ENCODE results near the gene STYXL2. TPM values are rescaled to one million over a fixed set of nuclear protein-coding genes. Genes with fewer than 3 reads are reported as not detected.

STYXL2 gene
- total RNA-seq, 4 donors from 2014 or later = under 0.01 TPM; not detected in 3

DNA sequence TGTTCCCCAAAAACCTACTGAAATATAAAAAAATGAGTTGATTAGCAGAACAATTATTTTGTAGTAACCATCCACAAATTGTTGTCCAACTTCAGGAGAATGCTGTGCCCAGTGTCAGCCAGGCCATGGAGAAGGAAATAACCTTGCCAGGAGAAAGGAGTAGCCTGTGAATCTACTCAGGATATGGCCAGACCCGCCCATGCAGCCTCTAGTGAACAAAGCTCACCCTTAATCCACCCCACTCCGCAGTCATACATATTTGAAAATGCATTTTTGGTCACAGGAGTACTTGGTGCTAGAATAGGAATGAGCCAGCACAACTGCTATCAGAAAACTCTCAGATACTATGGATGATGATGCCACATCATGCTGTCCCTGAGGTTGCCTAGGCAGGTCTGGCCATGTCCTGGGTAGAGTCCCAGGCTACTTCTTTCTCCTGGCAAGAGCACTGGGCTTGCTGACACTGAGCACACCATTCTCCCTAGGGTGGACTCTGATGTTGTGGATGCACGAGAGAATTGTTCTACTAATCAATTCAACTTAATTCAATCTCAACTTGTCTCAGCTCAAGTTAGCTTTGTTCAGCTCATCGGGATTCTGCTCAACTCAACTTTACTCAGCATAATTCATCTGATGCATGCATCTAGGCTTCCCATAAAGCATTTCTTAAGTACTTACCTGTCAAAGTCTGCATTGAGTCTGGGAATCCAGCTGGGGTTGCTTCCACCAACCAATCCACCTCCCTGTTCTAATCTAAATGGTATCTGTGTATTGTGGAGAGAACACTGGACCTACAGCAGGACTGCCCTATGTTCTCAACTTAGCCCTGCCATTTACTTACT is 18.2 kb downstream of the STYXL2 start:
- DNase-seq = no peak
- no peak overlapping the region for H3K4me3 ChIP-seq
- WGBS, 2 donors = 49 to 69% methylated on average over 4 of the region's 4 CpGs

GRCh38 chr1:167114725-167115124 is 20.9 kb downstream of the STYXL2 start:
- Histone ChIP-seq H3K4me1 (no peaks in the 10 kb centered on the region), H3K9me3 (no peaks in the 10 kb centered on the region), H3K4me3 (no peak overlapping the region), H3K27ac (no peak overlapping the region), H3K36me3 (no peaks in the 10 kb centered on the region), H3K27me3 (peaks cover 0 to 35% (median 0%) of the 10 kb centered on the region in 4 donors)
- TF ChIP-seq, protein P1, sequence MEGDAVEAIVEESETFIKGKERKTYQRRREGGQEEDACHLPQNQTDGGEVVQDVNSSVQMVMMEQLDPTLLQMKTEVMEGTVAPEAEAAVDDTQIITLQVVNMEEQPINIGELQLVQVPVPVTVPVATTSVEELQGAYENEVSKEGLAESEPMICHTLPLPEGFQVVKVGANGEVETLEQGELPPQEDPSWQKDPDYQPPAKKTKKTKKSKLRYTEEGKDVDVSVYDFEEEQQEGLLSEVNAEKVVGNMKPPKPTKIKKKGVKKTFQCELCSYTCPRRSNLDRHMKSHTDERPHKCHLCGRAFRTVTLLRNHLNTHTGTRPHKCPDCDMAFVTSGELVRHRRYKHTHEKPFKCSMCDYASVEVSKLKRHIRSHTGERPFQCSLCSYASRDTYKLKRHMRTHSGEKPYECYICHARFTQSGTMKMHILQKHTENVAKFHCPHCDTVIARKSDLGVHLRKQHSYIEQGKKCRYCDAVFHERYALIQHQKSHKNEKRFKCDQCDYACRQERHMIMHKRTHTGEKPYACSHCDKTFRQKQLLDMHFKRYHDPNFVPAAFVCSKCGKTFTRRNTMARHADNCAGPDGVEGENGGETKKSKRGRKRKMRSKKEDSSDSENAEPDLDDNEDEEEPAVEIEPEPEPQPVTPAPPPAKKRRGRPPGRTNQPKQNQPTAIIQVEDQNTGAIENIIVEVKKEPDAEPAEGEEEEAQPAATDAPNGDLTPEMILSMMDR (IDR thresholded peaks at IDR 0.05) = no peak
- no peak for TF ChIP-seq POLR2A (IDR thresholded peaks at IDR 0.05)
- no peak for DNase-seq
- intact Hi-C loops (cut with DNase I) = no loop called here

More for the DNA sequence above, 18.2 kb downstream of the STYXL2 start:
- Histone ChIP-seq H3K4me1 (peaks cover 0 to 5% (median 0%) of the 10 kb centered on the region in 3 donors), H3K36me3 (no peaks in the 10 kb centered on the region), H3K27me3 (peaks cover 0 to 25% (median 0%) of the 10 kb centered on the region in 4 donors), H3K27ac (no peak overlapping the region), H3K9me3 (no peaks in the 10 kb centered on the region)
- TF ChIP-seq, protein P1 (IDR thresholded peaks at IDR 0.05) = no peak
- intact Hi-C loops (cut with DNase I) = no loop called here

- H3K27ac ChIP-seq = no peak overlapping the region
- intact Hi-C loops (cut with DNase I) = no loop called here
- H3K36me3 ChIP-seq = no peaks in the 10 kb centered on the region
- DNase-seq = no peak
- H3K9me3 ChIP-seq = no peaks in the 10 kb centered on the region
- H3K4me3 ChIP-seq = no peak overlapping the region
- TF ChIP-seq POLR2A (IDR thresholded peaks at IDR 0.05) = no peak
- TF ChIP-seq, protein P1 (IDR thresholded peaks at IDR 0.05) = no peak
- H3K4me1 ChIP-seq = no peaks in the 10 kb centered on the region
- WGBS, 2 donors = 55 to 61% methylated on average over 5 of the region's 5 CpGs
- H3K27me3 ChIP-seq = peaks cover 0 to 44% (median 0%) of the 10 kb centered on the region in 4 donors
These were observed 21.8 kb downstream of the STYXL2 start for GRCh38 chr1:167115655-167116054.

GRCh38 chr1:167116174-167116573 is 22.3 kb downstream of the STYXL2 start:
- TF ChIP-seq POLR2A (IDR thresholded peaks at IDR 0.05) = no peak
- TF ChIP-seq, protein P1 (IDR thresholded peaks at IDR 0.05) = no peak
- no peaks in the 10 kb centered on the region for H3K9me3 ChIP-seq
- no peaks in the 10 kb centered on the region for H3K36me3 ChIP-seq
- peaks cover 2 to 4% (median 3%) of the 10 kb centered on the region in 3 donors for H3K4me1 ChIP-seq
- intact Hi-C loops (cut with DNase I) = no loop called here
- 40 to 53% methylated on average over 1 of the region's 1 CpG for WGBS, 2 donors
- no peak overlapping the region for H3K4me3 ChIP-seq
- DNase-seq = no peak
- no peak overlapping the region for H3K27ac ChIP-seq
- peaks cover 0 to 44% (median 0%) of the 10 kb centered on the region in 4 donors for H3K27me3 ChIP-seq

- H3K27ac ChIP-seq = no peak overlapping the region
- H3K9me3 ChIP-seq = no peaks in the 10 kb centered on the region
- no peak overlapping the region for H3K4me3 ChIP-seq
- WGBS, 2 donors = 90 to 97% methylated on average over 4 to 5 of the region's 9 CpGs
- DNase-seq = no peak
- no peaks in the 10 kb centered on the region for H3K36me3 ChIP-seq
- peaks cover 0 to 44% (median 0%) of the 10 kb centered on the region in 4 donors for H3K27me3 ChIP-seq
- peaks cover 6 to 14% (median 9%) of the 10 kb centered on the region in 3 donors for H3K4me1 ChIP-seq
- intact Hi-C loops (cut with DNase I) = no loop called here
- TF ChIP-seq, protein P1 (IDR thresholded peaks at IDR 0.05) = no peak
These were observed 23.4 kb downstream of the STYXL2 start for GRCh38 chr1:167117225-167117624.

Data from esophagus squamous epithelium (tissue), 5 donors.